Activated B cell treated with CpG ODN at 0.5 μM for 24 hours (primary cell): Measurements from ENCODE around the gene CASKIN1. TPM values are rescaled to one million over a fixed set of nuclear protein-coding genes. Genes with fewer than 3 reads are reported as not detected.

Experiments used
- ATAC-seq: fragments of 200-7000 bp; cut with Tn5 transposase; one replicate; pipeline ENCODE4 v1.10.0; 2021; ENCODE audit warnings: low read depth, mild to moderate bottlenecking, moderate library complexity
- CTCF ChIA-PET: fragments of 350-600 bp; sonication (Branson Sonifier 250); formaldehyde crosslinking; loops from one replicate; lab custom pipeline; 2021; ENCODE audit warnings: antibody characterized with exemption; lab: Charles Lee
- POLR2A ChIA-PET: fragments of 350-600 bp; sonication (Branson Sonifier 250); formaldehyde crosslinking; loops from one replicate; lab custom pipeline; 2021; ENCODE audit warnings: antibody characterized with exemption; lab: Charles Lee
- DNase-seq: peaks from one replicate; pipeline ENCODE4 v3.0.0; 2022
- H3K27ac Mint-ChIP-seq: one replicate; pipeline ENCODE4 v1.8.0; 2020; ENCODE audit warnings: mixed read lengths
- H3K27me3 Mint-ChIP-seq: one replicate; pipeline ENCODE4 v1.8.0; 2021; ENCODE audit warnings: mixed read lengths
- H3K36me3 Mint-ChIP-seq: one replicate; pipeline ENCODE4 v1.8.0; 2021; ENCODE audit warnings: low read depth, mixed read lengths
- H3K4me1 Mint-ChIP-seq: one replicate; pipeline ENCODE4 v1.8.0; 2021; ENCODE audit warnings: mixed read lengths
- H3K4me3 Mint-ChIP-seq: one replicate; pipeline ENCODE4 v1.8.0; 2020; ENCODE audit warnings: mild to moderate bottlenecking, mixed read lengths
- H3K9me3 Mint-ChIP-seq: one replicate; pipeline ENCODE4 v1.8.0; 2020; ENCODE audit warnings: mixed read lengths
- CTCF ChIP-seq: fragments of 200-600 bp; IDR thresholded peaks from one replicate; pipeline ENCODE4 v1.8.0; 2022; ENCODE audit warnings: antibody characterized with exemption, mild to moderate bottlenecking
- intact Hi-C: fragments of 100-400 bp; cut with micrococcal nuclease; formaldehyde crosslinking; loops from one replicate; pipeline ENCODE4 v1.15.1; 2024
- total RNA-seq: library from RNA; stranded (reverse); gene quantifications from 2 replicates; pipeline ENCODE4 v1.2.3, GENCODE V29; 2022

Gene CASKIN1
- total RNA-seq, 1 donor from 2014 or later, result not detected

GRCh38 chr16:2154533-2155090 lies 41.8 kb downstream of the CASKIN1 start:
- peak overlapping the region; percentile 77 for H3K27ac Mint-ChIP-seq
- no peak for TF ChIP-seq CTCF
- DNase-seq (no peak), ATAC-seq (no peak)
- peaks cover 46% of the 10 kb centered on the region for H3K36me3 Mint-ChIP-seq
- peaks cover 78% of the 10 kb centered on the region for H3K4me1 Mint-ChIP-seq
- ChIA-PET CTCF (interaction anchor here (0.8 to 5.4 kb wide), 7 partner anchors 8 to 151 kb away, joined by 3 to 28 read pairs (median 4); partner anchors contain the start of genes ECI1 and PKD1), POLR2A (interaction anchor here (0.5 to 6.0 kb wide), 71 partner anchors 9 to 1784 kb away, joined by 3 to 62 read pairs (median 7); partner anchors contain the start of genes ABCA3, AMDHD2, CASKIN1 and CEMP1)
- H3K27me3 Mint-ChIP-seq, result no peaks in the 10 kb centered on the region
- no peaks in the 10 kb centered on the region for H3K9me3 Mint-ChIP-seq
- intact Hi-C loops, result no loop called here
- peak overlapping the region; percentile 93 for H3K4me3 Mint-ChIP-seq

GRCh38 chr16:2152695-2153506 lies 43.5 kb downstream of the CASKIN1 start:
- ChIA-PET POLR2A (interaction anchor here (0.6 to 6.0 kb wide), 15 partner anchors 12 to 204 kb away, joined by 5 to 62 read pairs (median 11); partner anchors contain the start of genes ECI1, MLST8, NDUFB10 and RPS2), CTCF (interaction anchor here (1.1 to 5.4 kb wide), 4 partner anchors 12 to 149 kb away, joined by 3 to 28 read pairs (median 10); no protein-coding TSS in a partner anchor)
- Mint-ChIP-seq H3K36me3 (peaks cover 46% of the 10 kb centered on the region), H3K4me1 (peaks cover 70% of the 10 kb centered on the region), H3K4me3 (peak overlapping the region; percentile 93), H3K27ac (peak overlapping the region; percentile 66), H3K9me3 (no peaks in the 10 kb centered on the region), H3K27me3 (no peaks in the 10 kb centered on the region)
- ATAC-seq (no peak), DNase-seq (no peak)
- intact Hi-C loops, result loop anchor here (1.0 to 2.0 kb wide), 4 partner anchors 16 to 290 kb away; partner anchors contain the start of gene ECI1
- no peak for TF ChIP-seq CTCF

- no peak for DNase-seq
- no peak for TF ChIP-seq CTCF
- H3K36me3 Mint-ChIP-seq, result peaks cover 44% of the 10 kb centered on the region
- intact Hi-C loops, result loop anchor here (2.0 kb wide), 2 partner anchors 15 to 289 kb away; no protein-coding TSS in a partner anchor
- peak overlapping the region; percentile 14 for H3K27ac Mint-ChIP-seq
- H3K4me3 Mint-ChIP-seq, result peak overlapping the region; percentile 35
- ChIA-PET CTCF (interaction anchor here (1.1 to 5.4 kb wide), 2 partner anchors 11 to 148 kb away, joined by 3 to 28 read pairs; no protein-coding TSS in a partner anchor), POLR2A (interaction anchor here (0.5 to 6.0 kb wide), 10 partner anchors 11 to 854 kb away, joined by 3 to 61 read pairs (median 8); partner anchors contain the start of genes ECI1 and RPS2)
- ATAC-seq, result no peak
- H3K4me1 Mint-ChIP-seq, result peaks cover 56% of the 10 kb centered on the region
- no peaks in the 10 kb centered on the region for H3K27me3 Mint-ChIP-seq
- H3K9me3 Mint-ChIP-seq, result no peaks in the 10 kb centered on the region
Observed at GRCh38 chr16:2151188-2152091, 45.0 kb downstream of the CASKIN1 start.

GRCh38 chr16:2150418-2151187 lies 45.8 kb downstream of the CASKIN1 start:
- peak overlapping the region; percentile 28 for H3K4me3 Mint-ChIP-seq
- ChIA-PET CTCF (interaction anchor here (5.4 kb wide), 1 partner anchor 10 kb away, joined by 28 read pairs; no protein-coding TSS in a partner anchor), POLR2A (interaction anchor here (0.7 to 6.0 kb wide), 6 partner anchors 10 to 350 kb away, joined by 3 to 61 read pairs (median 14); partner anchors contain the start of genes ECI1 and RPS2)
- peaks cover 51% of the 10 kb centered on the region for H3K4me1 Mint-ChIP-seq
- no peaks in the 10 kb centered on the region for H3K27me3 Mint-ChIP-seq
- DNase-seq (no peak), ATAC-seq (no peak)
- no peak for TF ChIP-seq CTCF
- intact Hi-C loops, result no loop called here
- no peak overlapping the region for H3K27ac Mint-ChIP-seq
- H3K9me3 Mint-ChIP-seq, result no peaks in the 10 kb centered on the region
- H3K36me3 Mint-ChIP-seq, result peaks cover 42% of the 10 kb centered on the region
